TTC549 (cell line): ENCODE results near the gene ITK.
A peak's percentile ranks its signal among the peaks of the same experiment; 100 is the strongest.

ENCODE experiments used
- FAIRE-seq: peaks from 2 replicates; lab custom pipeline; 2012; peaks lifted over from hg19 to GRCh38; lab: Jason Lieb, UNC

The ITK gene

GRCh38 chr5:157180374-157181264 lies at the start of gene ITK:
Gene ITK, plus strand, starts transcription at chr5:157180840. Its CDS starts 138 bp downstream, at chr5:157180978.
- no peak for FAIRE-seq

- no peak for FAIRE-seq
Measured at GRCh38 chr5:157130925-157131324, 49.7 kb upstream of the ITK start.

GRCh38 chr5:157132281-157132612 lies 48.4 kb upstream of the ITK start:
- FAIRE-seq = no peak

- no peak for FAIRE-seq
Measured at GRCh38 chr5:157137691-157138090, 42.9 kb upstream of the ITK start.

- peak; percentile 97 for FAIRE-seq
Measured at GRCh38 chr5:157142317-157143126, 38.1 kb upstream of the ITK start, which contains the start of gene MED7. Gene MED7, minus strand, starts transcription at chr5:157142865. Its CDS starts 3,434 bp downstream, at chr5:157139431.

- FAIRE-seq = no peak
Measured at GRCh38 chr5:157143127-157143971, 37.3 kb upstream of the ITK start.

- FAIRE-seq = peak; percentile 52
Measured at GRCh38 chr5:157148734-157149615, 31.7 kb upstream of the ITK start.

GRCh38 chr5:157150995-157151394 lies 29.6 kb upstream of the ITK start:
- no peak for FAIRE-seq

GRCh38 chr5:157155297-157155696 lies 25.3 kb upstream of the ITK start:
- no peak for FAIRE-seq

GRCh38 chr5:157157293-157157891 lies 23.2 kb upstream of the ITK start:
- FAIRE-seq = no peak

GRCh38 chr5:157159209-157159751 lies 21.4 kb upstream of the ITK start:
- no peak for FAIRE-seq

- no peak for FAIRE-seq
Measured at GRCh38 chr5:157160001-157160400, 20.6 kb upstream of the ITK start.

GRCh38 chr5:157161996-157162395 lies 18.6 kb upstream of the ITK start:
- FAIRE-seq = no peak

- no peak for FAIRE-seq
Measured at GRCh38 chr5:157162919-157163510, 17.6 kb upstream of the ITK start.

- FAIRE-seq = no peak
Measured at GRCh38 chr5:157164521-157164920, 16.1 kb upstream of the ITK start.

- FAIRE-seq = no peak
Measured at GRCh38 chr5:157165261-157165660, 15.4 kb upstream of the ITK start.

GRCh38 chr5:157165668-157166067 lies 15.0 kb upstream of the ITK start:
- no peak for FAIRE-seq

GRCh38 chr5:157166214-157167213 lies 14.1 kb upstream of the ITK start, which contains the start of gene GARIN3:
Gene GARIN3, minus strand, starts transcription at chr5:157166264. Its CDS starts 96 bp downstream, at chr5:157166168.
- no peak for FAIRE-seq

- no peak for FAIRE-seq
Measured at GRCh38 chr5:157167214-157167621, 13.4 kb upstream of the ITK start.
